Upper lobe of left lung (tissue), 6 donors: Measurements from ENCODE around the gene PCBP3. TPM values are rescaled to one million over a fixed set of nuclear protein-coding genes. Genes with fewer than 3 reads are reported as not detected.

Source experiments
- ATAC-seq, 2 donors: fragments of 200-7000 bp; cut with Tn5 transposase; one replicate each; pipeline ENCODE4 v1.9.1; 2022; ENCODE audit warnings: mild to moderate bottlenecking in 2 of 2, moderate library complexity in 2 of 2; ENCODE audit not compliant: low FRiP score in 2 of 2
- DNase-seq, 2 donors: peaks; one replicate each; pipeline ENCODE4 v3.0.0-alpha.2; 2019 to 2020
- H3K27ac ChIP-seq, 4 donors: fragments of 200-600 bp; sonication (generic); one replicate each; pipeline ENCODE4 v1.5.1; 2016 to 2019
- H3K27me3 ChIP-seq, 4 donors: fragments of 200-600 bp; sonication (generic); one replicate each; pipeline ENCODE4 v1.5.1; 2017 to 2019
- H3K36me3 ChIP-seq, 4 donors: fragments of 200-600 bp; sonication (generic); one replicate each; pipeline ENCODE4 v1.5.1; 2016 to 2019
- H3K4me1 ChIP-seq, 4 donors: fragments of 200-600 bp; sonication (generic); one replicate each; pipeline ENCODE4 v1.5.1; 2018 to 2019
- H3K4me3 ChIP-seq, 4 donors: fragments of 200-600 bp; sonication (generic); one replicate each; pipeline ENCODE4 v1.5.1; 2017 to 2019; ENCODE audit warnings: mild to moderate bottlenecking in 2 of 4, moderate library complexity in 1 of 4
- H3K9me3 ChIP-seq, 4 donors: fragments of 200-600 bp; sonication (generic); one replicate each; pipeline ENCODE4 v1.5.1; 2018 to 2019
- CTCF ChIP-seq, 6 experiments: fragments of 450-650 bp in 4 of 6; fragments of 200-600 bp in 2 of 6; sonication (generic) in 2 of 6; IDR thresholded peaks; one replicate each; pipeline ENCODE4 v1.5.1; 2016 to 2019; ENCODE audit warnings: antibody characterized with exemption in 6 of 6
- EP300 ChIP-seq, 4 donors: sonication (generic); formaldehyde crosslinking; IDR thresholded peaks; one replicate each; pipeline ENCODE4 v1.5.1; 2017; ENCODE audit warnings: antibody characterized with exemption in 4 of 4, control low read depth in 2 of 4
- POLR2A ChIP-seq, 4 donors: fragments of 450-650 bp; IDR thresholded peaks; one replicate each; pipeline ENCODE4 v1.5.1; 2016 to 2017; ENCODE audit warnings: antibody characterized with exemption in 4 of 4, mild to moderate bottlenecking in 2 of 4
- POLR2AphosphoS5 ChIP-seq, 2 donors: sonication (generic); formaldehyde crosslinking; IDR thresholded peaks; one replicate each; pipeline ENCODE4 v1.5.1; 2017; ENCODE audit warnings: antibody characterized with exemption in 2 of 2
- WGBS, 2 donors: methylation state at CpG; one replicate each; pipeline ENCODE4 v1.1.5; 2017 to 2018; 5-methylcytosine and 5-hydroxymethylcytosine counted together
- total RNA-seq, 6 donors: library from RNA; depleted of rRNA in 4 of 6; stranded (reverse); fragments of >200 nt in 4 of 6; gene quantifications; one replicate each; pipeline versions ENCODE4 v1.1.0 to v1.2.1, GENCODE V29; 2016 to 2021
- donor health status: DM: no; HTN: no; CAD: no; lungs with moderate emphysema.
- donor health status: DM: no; HTN: yes; CAD: no; lungs with severe emphysema.

PCBP3 gene
- total RNA-seq, 6 donors from 2014 or later, result 0.78 to 10.5 (median 3.3) TPM

DNA sequence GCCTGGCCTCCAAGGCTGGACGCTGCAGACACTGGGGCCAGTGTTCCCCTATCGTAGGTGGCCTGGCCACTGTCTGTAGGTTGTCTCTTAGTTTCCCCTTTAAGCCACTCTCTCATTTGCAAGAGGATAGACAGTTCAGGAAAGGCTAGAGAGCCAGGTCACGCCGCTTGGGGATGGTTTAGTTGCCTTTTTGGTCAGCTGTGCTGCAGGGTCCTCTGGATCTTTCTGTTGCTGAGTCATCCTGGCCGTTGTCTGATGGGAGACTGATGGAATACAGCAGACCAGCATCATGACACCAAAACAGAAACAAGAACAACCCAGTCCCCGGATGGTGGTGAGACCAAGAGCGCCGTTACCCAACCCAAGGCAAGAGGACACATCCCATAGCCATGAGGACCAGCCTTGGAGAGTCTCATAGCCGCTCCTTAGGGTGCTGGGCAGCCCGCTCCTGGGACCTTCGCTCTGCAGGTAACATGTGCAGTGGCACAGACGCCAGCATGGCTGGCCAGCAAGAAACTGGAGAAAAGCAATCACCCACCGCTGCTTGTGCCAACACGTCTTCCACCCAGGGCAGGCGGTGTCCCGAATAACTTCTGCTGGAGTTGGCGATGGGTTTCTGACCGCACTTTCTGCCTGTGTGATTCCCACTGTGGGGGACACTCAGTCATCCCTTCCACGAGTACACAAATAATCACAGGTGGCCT, 258.9 kb downstream of the PCBP3 start:
- ATAC-seq (no peak), DNase-seq (peak in 1 of 2 donors; percentile 22)
- TF ChIP-seq POLR2AphosphoS5 (IDR thresholded peaks at IDR 0.05), result no peak
- no peak for TF ChIP-seq POLR2A (IDR thresholded peaks at IDR 0.05)
- TF ChIP-seq EP300 (IDR thresholded peaks at IDR 0.05), result no peak
- no peak for TF ChIP-seq CTCF (IDR thresholded peaks at IDR 0.05)
- H3K27ac ChIP-seq, result no peak overlapping the region
- WGBS, 2 donors, result 87 to 88% methylated on average over 17 to 19 of the region's 19 CpGs
- H3K27me3 ChIP-seq, result no peaks in the 10 kb centered on the region
- no peaks in the 10 kb centered on the region for H3K9me3 ChIP-seq
- H3K36me3 ChIP-seq, result no peaks in the 10 kb centered on the region
- no peaks in the 10 kb centered on the region for H3K4me1 ChIP-seq
- no peak overlapping the region for H3K4me3 ChIP-seq

DNA sequence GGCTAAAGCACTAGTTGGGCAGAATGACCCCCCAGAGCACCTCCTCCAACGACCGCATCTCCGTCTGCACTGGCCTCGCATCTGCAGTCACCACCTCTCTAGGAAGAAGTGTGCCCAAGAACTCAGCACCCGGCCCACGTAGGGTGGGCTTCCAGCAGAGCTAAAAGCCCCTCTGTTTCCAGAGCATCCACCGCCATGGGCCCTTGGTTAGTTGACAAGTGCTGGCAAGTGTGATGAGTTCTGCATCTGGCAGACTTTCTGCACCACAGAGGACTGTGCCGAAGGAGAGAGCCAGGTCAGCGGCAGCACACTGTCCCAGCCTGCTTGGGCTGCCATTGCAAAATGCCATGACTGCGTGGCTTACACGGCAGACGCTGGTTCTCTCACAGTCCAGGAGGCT, 261.7 kb downstream of the PCBP3 start:
- Histone ChIP-seq H3K9me3 (no peaks in the 10 kb centered on the region), H3K27me3 (no peaks in the 10 kb centered on the region), H3K36me3 (no peaks in the 10 kb centered on the region), H3K4me1 (no peaks in the 10 kb centered on the region), H3K27ac (no peak overlapping the region), H3K4me3 (no peak overlapping the region)
- ATAC-seq (no peak), DNase-seq (peak in 1 of 2 donors; percentile 23)
- TF ChIP-seq POLR2A (IDR thresholded peaks at IDR 0.05) (no peak), POLR2AphosphoS5 (IDR thresholded peaks at IDR 0.05) (no peak), EP300 (IDR thresholded peaks at IDR 0.05) (no peak), CTCF (IDR thresholded peaks at IDR 0.05) (no peak)
- 89 to 91% methylated on average over 7 to 10 of the region's 12 CpGs for WGBS, 2 donors

GRCh38 chr21:45906196-45906805, 262.8 kb downstream of the PCBP3 start:
- Histone ChIP-seq H3K4me1 (no peaks in the 10 kb centered on the region), H3K27ac (no peak overlapping the region), H3K9me3 (no peaks in the 10 kb centered on the region), H3K4me3 (no peak overlapping the region), H3K36me3 (no peaks in the 10 kb centered on the region), H3K27me3 (no peaks in the 10 kb centered on the region)
- ATAC-seq (no peak), DNase-seq (peak in 1 of 2 donors; percentile 31)
- WGBS, 2 donors, result 89 to 92% methylated on average over 11 to 19 of the region's 19 CpGs
- TF ChIP-seq EP300 (IDR thresholded peaks at IDR 0.05) (no peak), POLR2A (IDR thresholded peaks at IDR 0.05) (no peak), POLR2AphosphoS5 (IDR thresholded peaks at IDR 0.05) (no peak), CTCF (IDR thresholded peaks at IDR 0.05) (no peak)

- Histone ChIP-seq H3K4me3 (no peak overlapping the region), H3K36me3 (no peaks in the 10 kb centered on the region), H3K4me1 (no peaks in the 10 kb centered on the region), H3K27ac (no peak overlapping the region), H3K9me3 (no peaks in the 10 kb centered on the region), H3K27me3 (no peaks in the 10 kb centered on the region)
- no peak for ATAC-seq
- no peak for TF ChIP-seq CTCF (IDR thresholded peaks at IDR 0.05)
- TF ChIP-seq POLR2A (IDR thresholded peaks at IDR 0.05), result no peak
- TF ChIP-seq POLR2AphosphoS5 (IDR thresholded peaks at IDR 0.05), result no peak
- no peak for TF ChIP-seq EP300 (IDR thresholded peaks at IDR 0.05)
- DNase-seq, result peak in 1 of 2 donors; percentile 61
- 92 to 93% methylated on average over 13 of the region's 13 CpGs for WGBS, 2 donors
These were observed 263.3 kb downstream of the PCBP3 start for GRCh38 chr21:45906859-45907258.
